Measurements from ENCODE around the gene UCP2. TPM values are rescaled to one million over a fixed set of nuclear protein-coding genes. Genes with fewer than 3 reads are reported as not detected.
A peak's percentile ranks its signal among the peaks of the same experiment; 100 is the strongest.

The UCP2 gene, protein sequence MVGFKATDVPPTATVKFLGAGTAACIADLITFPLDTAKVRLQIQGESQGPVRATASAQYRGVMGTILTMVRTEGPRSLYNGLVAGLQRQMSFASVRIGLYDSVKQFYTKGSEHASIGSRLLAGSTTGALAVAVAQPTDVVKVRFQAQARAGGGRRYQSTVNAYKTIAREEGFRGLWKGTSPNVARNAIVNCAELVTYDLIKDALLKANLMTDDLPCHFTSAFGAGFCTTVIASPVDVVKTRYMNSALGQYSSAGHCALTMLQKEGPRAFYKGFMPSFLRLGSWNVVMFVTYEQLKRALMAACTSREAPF
- total RNA-seq: 68.7 TPM

DNA sequence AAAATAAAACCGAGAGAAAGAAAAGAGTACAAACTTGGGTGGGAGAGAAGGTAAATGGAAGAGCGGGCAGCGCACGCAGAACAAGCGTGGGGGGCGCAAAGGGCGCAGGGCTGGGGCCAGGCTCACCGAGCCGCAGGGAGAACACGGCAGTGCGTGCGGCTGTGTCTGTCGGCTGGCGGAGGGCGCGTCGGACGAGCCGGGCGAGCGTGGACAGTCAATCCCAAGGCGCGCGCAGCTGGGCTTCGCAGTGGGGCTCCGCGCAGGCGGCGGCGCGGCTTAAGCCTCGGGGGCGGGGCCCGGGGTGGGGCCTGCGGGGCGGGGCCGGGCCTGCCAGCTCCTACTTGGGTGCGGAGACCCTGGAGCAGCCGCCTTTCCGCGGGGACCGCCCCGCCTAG is at the start of gene UCP2:
UCP2 (minus strand) TSS at position 249 of the 395 bp plus-strand sequence. CDS start 4,465 bp downstream, outside the sequence.
- Histone ChIP-seq H3K4me3 (ENCODE audit: low read length) (peak within 1 kb of the TSS; percentile 78), H3K9me3 (ENCODE audit: low read depth, low read length) (no peaks in the 10 kb centered on the region), H3K4me1 (ENCODE audit: insufficient read depth, low read length) (peaks cover 59% of the 10 kb centered on the region), H3K27me3 (ENCODE audit: insufficient read depth, low read length) (no peaks in the 10 kb centered on the region)

DNA sequence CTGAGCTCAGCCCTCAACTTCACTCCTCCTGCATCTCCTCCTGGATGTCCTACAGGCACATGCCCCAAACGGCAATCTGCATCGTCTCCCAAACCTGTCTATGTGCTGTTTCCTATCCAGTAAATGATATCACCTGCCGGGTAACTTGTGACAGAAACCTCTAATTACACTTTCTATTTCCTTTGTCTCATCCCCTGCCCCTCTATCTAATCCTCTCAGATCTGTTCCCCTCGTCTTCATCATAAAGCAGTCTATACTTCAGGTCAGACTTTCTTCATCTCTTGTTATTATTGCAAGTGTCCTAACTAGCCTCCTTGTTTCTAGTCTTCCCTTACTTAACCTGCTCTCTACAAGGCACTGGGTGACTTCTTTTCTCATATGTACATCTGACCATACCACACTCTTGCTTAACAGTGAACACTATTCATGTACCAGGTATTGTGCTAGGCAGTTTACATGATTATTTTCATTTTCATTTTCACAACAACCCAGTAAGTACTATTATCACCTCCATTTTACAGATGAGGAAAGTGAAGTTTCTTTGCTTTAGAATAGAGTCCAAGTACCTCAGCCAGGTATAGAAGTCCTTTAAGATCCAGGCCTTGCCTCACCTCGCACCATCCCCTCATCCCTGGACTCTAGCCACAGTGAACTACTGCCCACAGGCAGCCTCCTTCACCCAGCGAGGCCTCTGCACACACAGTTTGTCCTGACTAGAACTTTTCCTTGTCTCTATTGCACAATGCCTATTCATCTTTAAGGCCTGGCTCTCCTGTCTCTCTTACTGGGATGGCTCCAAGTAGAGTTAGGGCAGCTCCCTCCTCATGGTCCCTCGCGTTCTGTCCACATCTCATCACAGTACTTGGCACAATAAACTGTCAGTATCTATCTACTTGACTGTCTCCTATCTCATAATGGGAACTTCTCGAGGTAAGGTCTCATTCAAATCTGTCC is 48.4 kb upstream of the UCP2 start:
- Histone ChIP-seq H3K27me3 (ENCODE audit: insufficient read depth, low read length) (no peaks in the 10 kb centered on the region), H3K9me3 (ENCODE audit: low read depth, low read length) (no peaks in the 10 kb centered on the region), H3K4me1 (ENCODE audit: insufficient read depth, low read length) (peaks cover 24% of the 10 kb centered on the region), H3K4me3 (ENCODE audit: low read length) (no peak overlapping the region)

DNA sequence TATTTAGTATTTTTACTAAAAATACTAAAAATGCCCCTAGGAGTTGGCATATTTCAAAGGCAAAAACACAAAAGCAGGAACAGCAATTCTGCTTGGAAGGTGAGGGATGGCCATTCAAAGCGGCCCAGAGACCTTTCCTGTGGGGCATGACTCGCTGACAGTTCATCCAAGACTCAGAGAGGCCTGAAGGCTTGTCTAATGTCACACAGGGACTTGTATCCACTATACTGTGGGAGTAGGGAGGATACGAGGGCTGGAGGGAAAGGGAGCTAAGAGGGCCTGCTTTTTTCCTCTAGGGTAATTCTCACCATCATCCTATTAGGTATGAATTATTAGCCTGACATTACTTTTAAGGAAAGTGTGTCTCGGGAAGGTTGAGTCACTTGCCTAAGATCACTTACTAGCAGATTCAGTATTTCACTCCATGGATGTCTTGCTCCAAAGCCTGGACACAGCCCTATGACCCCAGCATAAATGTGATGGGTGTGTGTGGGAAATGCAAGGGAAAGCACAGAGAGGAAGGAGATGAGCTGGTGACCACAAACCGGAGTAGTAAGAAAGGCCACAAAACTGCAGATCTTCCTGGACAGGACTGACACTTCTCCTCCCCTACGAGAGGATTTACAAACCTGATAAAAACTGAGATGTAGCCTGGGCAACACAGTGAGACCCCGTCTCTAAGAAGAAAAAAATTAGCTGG is 43.0 kb upstream of the UCP2 start:
- Histone ChIP-seq H3K4me1 (ENCODE audit: insufficient read depth, low read length) (peaks cover 77% of the 10 kb centered on the region), H3K4me3 (ENCODE audit: low read length) (no peak overlapping the region), H3K9me3 (ENCODE audit: low read depth, low read length) (no peaks in the 10 kb centered on the region), H3K27me3 (ENCODE audit: insufficient read depth, low read length) (no peaks in the 10 kb centered on the region)

DNA sequence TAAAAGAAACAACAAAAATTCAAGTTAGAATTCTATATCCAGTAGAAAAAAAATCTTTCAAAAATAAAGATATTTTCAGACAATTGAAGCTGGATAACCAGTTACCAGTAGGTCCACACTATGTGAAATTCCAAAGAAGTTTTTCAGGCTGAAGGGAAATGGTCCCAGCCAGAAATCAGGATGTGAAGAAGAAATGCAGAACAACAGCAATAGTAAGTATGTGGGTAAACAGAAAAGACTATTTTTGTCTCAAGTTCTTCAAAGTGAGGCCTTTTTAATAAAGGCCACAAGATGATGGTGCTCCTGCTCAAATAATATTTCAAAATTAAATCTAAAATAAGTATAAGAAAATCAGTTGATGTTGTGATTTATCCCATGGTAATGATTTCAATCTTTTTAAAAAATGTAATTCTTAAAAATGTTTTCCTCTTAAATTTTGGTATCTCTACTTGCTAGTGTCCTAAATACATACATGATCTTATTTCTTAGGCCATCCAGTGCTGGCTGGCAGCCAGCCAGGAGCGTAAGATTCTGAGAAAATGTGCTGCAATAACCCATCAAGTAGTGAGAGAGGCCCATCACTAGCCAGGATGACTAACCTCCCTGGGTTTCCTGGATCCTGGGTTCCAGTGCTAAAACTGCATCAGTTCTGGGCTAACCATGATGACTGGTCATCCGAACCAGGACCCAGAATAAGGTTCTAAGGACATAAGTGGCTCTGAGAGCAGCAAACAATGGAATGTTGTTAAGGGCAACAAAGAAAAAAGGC is 41.8 kb upstream of the UCP2 start:
- Histone ChIP-seq H3K9me3 (ENCODE audit: low read depth, low read length) (no peaks in the 10 kb centered on the region), H3K27me3 (ENCODE audit: insufficient read depth, low read length) (no peaks in the 10 kb centered on the region), H3K4me1 (ENCODE audit: insufficient read depth, low read length) (peaks cover 82% of the 10 kb centered on the region), H3K4me3 (ENCODE audit: low read length) (no peak overlapping the region)

DNA sequence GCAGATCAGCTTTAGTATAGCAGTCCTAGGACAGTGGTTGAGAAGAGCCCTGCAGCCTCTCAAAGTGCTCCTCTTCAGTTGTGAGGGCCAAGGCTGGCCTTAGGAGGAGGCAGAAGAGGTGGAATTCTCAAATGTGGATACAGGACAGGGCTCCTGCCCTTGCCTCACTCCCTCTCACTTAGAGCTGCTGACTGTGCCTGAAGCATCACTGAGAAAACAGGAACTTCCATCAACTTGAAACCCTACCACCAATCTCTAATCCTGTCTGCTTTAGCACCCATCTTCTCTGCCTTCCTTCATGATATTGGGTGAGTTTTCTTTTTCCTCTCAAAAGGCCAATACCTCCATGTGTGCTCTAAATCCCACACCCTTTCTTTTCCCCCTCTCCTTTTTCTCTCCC is 40.6 kb upstream of the UCP2 start:
- Histone ChIP-seq H3K4me1 (ENCODE audit: insufficient read depth, low read length) (peaks cover 89% of the 10 kb centered on the region), H3K4me3 (ENCODE audit: low read length) (no peak overlapping the region), H3K9me3 (ENCODE audit: low read depth, low read length) (no peaks in the 10 kb centered on the region), H3K27me3 (ENCODE audit: insufficient read depth, low read length) (no peaks in the 10 kb centered on the region)

DNA sequence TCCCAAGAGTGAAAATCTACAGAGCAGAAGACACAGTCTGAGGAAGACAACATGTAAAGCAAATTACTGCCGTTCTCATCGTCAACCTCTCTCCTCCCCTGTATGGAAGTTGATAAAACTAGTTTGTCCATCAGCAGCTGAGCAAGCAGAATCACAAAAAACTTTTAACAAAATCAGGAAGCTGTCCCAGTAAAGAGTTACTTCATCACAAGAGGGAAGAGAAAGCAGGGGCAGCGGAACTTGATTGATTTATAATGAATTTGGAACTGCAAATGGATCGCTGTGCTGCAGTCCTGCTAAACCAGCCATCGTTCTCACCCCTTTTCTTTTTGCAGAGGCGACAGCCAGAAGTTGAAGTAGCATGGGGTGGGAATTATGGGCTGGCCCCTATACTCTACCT is 39.9 kb upstream of the UCP2 start:
- Histone ChIP-seq H3K4me1 (ENCODE audit: insufficient read depth, low read length) (peaks cover 96% of the 10 kb centered on the region), H3K27me3 (ENCODE audit: insufficient read depth, low read length) (no peaks in the 10 kb centered on the region), H3K4me3 (ENCODE audit: low read length) (no peak overlapping the region), H3K9me3 (ENCODE audit: low read depth, low read length) (no peaks in the 10 kb centered on the region)

DNA sequence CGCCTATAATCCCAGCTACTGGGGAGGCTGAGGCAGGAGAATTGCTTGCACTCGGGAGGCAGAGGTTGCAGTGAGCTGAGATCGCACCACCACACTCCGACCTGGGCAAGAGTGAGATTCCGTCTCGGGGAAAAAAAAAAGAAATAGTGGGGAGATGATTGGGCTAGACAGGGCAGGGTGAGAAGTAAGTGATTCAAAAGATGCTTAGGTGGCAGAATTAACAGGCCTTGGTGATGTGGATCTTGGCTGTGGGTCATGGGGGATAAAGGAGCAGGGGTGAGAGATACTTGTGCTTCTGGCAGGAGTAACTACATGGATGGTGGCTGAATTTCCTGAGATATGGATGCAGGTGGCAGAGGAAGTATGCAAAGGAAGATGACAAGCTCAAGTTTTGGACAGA is 39.4 kb upstream of the UCP2 start:
- H3K9me3 ChIP-seq (ENCODE audit: low read depth, low read length): no peaks in the 10 kb centered on the region
- H3K4me1 ChIP-seq (ENCODE audit: insufficient read depth, low read length): peaks cover 97% of the 10 kb centered on the region
- no peak overlapping the region for H3K4me3 ChIP-seq (ENCODE audit: low read length)
- H3K27me3 ChIP-seq (ENCODE audit: insufficient read depth, low read length): no peaks in the 10 kb centered on the region

DNA sequence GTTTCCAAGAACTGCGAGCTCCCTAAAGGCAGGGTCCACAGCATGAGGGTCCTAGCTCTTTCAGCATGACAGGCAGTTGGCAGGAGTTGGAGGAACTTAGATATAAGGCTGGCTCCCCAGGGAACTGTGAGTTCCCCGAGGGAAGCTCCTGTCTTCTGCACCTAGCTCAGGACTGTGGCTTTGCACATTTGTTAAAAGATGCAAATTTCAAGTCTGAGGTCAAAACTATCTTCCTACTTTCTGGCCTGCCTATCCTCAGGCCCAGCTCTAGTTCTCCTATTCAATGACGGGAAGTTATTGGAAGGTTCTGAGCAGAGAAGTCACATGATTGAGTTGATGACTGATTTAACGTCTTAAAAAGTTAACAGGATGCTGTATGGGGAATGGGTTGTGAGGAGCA is 37.9 kb upstream of the UCP2 start:
- H3K4me3 ChIP-seq (ENCODE audit: low read length): no peak overlapping the region
- no peaks in the 10 kb centered on the region for H3K27me3 ChIP-seq (ENCODE audit: insufficient read depth, low read length)
- no peaks in the 10 kb centered on the region for H3K9me3 ChIP-seq (ENCODE audit: low read depth, low read length)
- peaks cover 85% of the 10 kb centered on the region for H3K4me1 ChIP-seq (ENCODE audit: insufficient read depth, low read length)

DNA sequence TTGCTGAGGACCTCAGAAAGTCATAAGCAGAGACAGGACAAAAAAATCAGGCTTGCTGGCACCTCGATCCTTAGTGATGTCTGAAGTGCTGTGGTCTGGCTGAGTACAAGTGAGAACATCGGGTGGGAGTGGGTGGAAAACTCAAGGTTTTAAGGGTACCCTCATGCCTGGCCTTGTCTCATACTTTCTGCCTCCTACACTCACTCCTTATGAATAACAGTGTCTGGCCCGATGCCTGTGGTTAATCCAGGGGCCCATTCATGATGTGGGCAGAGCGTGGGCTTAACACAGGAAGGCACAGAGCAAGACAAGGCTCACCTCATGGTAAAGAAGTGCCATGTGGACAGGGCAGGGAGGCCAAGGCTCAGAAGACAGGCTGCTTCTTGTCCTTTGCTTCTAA is 37.2 kb upstream of the UCP2 start:
- H3K9me3 ChIP-seq (ENCODE audit: low read depth, low read length): no peaks in the 10 kb centered on the region
- no peak overlapping the region for H3K4me3 ChIP-seq (ENCODE audit: low read length)
- H3K4me1 ChIP-seq (ENCODE audit: insufficient read depth, low read length): peaks cover 85% of the 10 kb centered on the region
- H3K27me3 ChIP-seq (ENCODE audit: insufficient read depth, low read length): no peaks in the 10 kb centered on the region

DNA sequence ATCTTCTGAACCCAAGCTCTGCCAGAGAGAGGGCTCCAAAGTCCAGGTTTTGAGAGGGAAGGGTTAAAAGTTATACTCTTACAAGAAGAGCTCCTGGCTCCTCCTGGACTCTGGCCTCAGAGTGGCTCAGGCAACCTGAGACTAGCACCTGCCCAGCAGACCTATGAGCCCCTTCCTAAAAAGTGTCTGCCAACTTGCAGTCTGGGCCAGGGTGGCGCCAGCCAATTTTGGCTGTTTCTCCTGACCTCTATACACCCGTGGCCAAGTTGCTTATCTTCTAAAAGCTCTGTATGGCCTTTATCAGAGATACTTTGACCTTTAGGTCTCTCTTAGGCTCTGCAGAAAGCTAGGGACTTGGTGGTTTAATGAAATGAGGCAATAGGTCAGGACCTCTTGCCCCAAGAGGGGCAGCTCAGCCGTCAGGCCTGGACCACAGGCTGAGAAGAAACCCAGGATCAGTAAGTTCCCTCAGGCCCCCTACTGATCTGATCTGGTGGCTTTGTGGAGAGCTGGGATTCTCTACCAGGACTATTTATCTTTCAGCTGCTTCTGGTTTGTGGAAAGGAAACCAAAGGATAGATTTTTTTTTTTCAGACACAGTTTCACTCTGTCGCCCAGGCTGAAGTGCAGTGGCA is 36.6 kb upstream of the UCP2 start:
- H3K27me3 ChIP-seq (ENCODE audit: insufficient read depth, low read length): no peaks in the 10 kb centered on the region
- H3K4me1 ChIP-seq (ENCODE audit: insufficient read depth, low read length): peaks cover 85% of the 10 kb centered on the region
- no peaks in the 10 kb centered on the region for H3K9me3 ChIP-seq (ENCODE audit: low read depth, low read length)
- no peak overlapping the region for H3K4me3 ChIP-seq (ENCODE audit: low read length)

DNA sequence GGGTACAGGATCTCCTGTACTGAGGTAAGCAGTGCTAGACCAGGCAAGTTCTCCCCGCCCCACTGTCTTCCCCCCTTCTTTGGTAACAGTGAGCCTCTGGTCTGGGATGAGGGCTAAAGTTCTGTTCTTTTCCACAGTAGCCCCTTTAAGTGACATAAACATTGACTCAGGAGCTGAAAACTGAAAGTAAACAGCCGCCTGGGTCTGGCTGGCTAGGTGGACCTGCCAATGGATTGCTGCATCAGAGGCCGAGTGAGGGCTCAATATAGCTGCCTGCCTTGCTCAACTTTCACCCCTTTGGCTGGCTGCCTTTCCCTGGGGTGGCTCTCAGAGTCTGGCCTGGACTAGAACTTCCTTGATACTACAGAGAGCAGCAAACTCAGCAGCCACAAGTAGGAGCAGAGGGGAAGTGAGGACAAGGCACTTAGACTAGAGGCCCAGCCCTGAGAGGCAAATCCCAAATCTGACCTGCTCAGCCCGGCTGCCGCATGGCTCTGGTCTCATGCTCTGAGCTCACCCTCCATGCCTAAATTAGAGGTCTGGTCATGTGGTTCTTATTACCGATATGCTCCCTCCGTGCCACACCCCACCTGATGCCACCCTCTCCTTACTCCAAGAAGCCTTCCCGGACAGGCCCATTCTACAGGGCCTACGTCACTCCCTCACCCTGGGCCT is 35.8 kb upstream of the UCP2 start:
- peaks cover 82% of the 10 kb centered on the region for H3K4me1 ChIP-seq (ENCODE audit: insufficient read depth, low read length)
- H3K9me3 ChIP-seq (ENCODE audit: low read depth, low read length): no peaks in the 10 kb centered on the region
- no peak overlapping the region for H3K4me3 ChIP-seq (ENCODE audit: low read length)
- no peaks in the 10 kb centered on the region for H3K27me3 ChIP-seq (ENCODE audit: insufficient read depth, low read length)

DNA sequence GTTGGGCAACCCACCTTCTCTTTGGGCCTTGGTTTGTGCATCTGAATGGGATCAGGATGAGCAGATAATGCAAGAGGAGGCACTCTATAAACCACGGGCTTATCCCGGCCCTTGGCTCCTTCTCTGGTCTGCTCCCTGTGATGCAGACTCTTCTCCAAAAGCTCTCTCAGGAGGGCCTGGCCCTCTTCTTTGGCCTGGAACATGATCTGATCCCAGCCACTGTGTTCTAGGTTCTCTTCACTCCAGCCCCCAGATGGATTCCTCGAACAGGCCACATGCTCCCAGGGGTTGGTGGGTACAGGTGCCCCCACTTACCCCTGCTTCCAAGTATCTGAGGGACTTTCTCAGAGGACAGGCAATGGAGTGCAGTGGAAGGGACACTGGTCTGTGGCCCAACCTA is 35.0 kb upstream of the UCP2 start:
- no peaks in the 10 kb centered on the region for H3K27me3 ChIP-seq (ENCODE audit: insufficient read depth, low read length)
- H3K4me3 ChIP-seq (ENCODE audit: low read length): no peak overlapping the region
- peaks cover 81% of the 10 kb centered on the region for H3K4me1 ChIP-seq (ENCODE audit: insufficient read depth, low read length)
- no peaks in the 10 kb centered on the region for H3K9me3 ChIP-seq (ENCODE audit: low read depth, low read length)

DNA sequence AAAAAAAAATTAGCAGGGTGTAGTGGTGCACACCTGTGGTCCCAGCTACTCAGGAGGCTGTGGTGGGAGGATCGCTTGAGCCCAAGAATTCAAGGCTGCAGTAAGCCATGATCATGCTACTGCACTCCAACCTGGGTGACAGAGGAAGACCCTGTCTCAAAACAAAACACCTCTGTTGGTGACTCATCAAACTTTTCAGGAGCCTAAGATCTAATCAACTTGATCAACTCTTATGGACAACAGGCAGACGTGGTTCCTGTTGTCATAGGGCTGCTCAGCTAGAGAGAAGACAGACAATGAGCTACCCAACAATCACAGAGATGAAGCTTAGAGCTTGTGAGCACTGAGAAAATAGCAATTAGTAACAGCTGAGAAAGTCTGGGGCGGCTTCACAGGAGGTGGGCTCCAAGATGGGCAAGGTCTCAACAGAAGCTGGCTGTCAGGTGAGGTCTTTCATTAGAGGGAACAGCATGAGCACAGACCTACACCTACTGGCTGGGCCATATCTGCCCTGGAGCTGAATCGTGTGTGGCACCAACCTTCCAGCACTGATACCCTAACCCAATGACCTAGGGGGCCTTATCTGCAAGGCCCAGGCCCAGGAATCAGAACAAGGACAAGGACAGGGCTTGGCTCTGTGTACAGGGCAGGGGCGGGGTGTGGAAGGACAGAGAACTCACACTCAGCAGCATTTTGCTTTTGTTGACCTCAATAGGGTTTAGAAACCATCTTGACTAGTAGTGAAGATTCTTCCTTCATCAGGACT is 33.5 kb upstream of the UCP2 start:
- H3K27me3 ChIP-seq (ENCODE audit: insufficient read depth, low read length): no peaks in the 10 kb centered on the region
- peaks cover 81% of the 10 kb centered on the region for H3K4me1 ChIP-seq (ENCODE audit: insufficient read depth, low read length)
- no peak overlapping the region for H3K4me3 ChIP-seq (ENCODE audit: low read length)

More for the DNA sequence above, 33.5 kb upstream of the UCP2 start:
- no peaks in the 10 kb centered on the region for H3K9me3 ChIP-seq (ENCODE audit: low read depth, low read length)
